HG03175 (cell line): ENCODE results near the gene MAP3K5.
A peak's percentile ranks its signal among the peaks of the same experiment; 100 is the strongest.
"Not testable (repeated sequence)": the region's sequence is repeated elsewhere in the genome, so short reads cannot be mapped to it uniquely, and the experiment has no call there.

Source experiments
- ATAC-seq: cut with Tn5 transposase; IDR thresholded peaks from one replicate; pipeline ENCODE4 v1.9.1; 2021; ENCODE audit warnings: mild to moderate bottlenecking, moderate library complexity; ENCODE audit not compliant: unreplicated experiment

Gene MAP3K5

DNA sequence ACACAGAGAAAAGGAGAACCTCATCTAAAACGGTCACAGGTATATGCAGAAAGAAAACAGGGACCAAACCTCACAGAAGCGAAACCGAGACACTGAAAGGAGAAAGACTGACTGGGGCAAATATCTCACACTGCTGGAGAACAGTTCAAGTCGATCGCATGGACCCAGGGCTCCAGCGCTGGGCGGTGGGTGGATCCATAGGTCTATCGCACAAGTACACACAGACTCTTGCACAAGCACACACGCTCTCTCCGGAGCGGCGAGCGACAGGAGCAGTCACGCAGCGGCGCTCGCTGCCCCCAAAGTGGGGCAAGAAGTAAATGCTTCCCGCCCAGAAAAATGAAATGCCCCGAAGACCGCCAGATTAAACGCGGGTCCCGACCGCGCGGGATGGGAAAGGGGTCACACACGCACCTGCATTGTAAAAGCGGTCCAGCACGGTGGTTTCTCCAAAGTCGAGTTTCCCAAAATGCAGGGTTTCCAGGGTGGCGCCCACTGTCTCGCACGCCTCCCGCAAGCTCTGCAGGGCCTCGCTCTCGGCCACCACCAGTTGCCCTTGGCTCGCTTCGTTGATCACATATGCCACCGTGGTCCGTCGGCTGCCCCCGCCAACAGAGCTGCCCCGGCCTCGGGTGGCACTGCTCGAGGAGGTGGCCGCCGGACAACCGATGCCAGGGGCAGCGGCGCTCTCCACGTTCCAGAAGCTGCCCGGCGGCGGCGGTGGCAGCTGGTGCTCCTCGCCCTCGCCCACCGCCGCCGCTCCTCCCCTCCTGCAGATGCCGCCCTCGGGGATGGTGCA lies 782 bp downstream of the MAP3K5 start:
- ATAC-seq: peak; percentile 27

GRCh38 chr6:136790411-136791295 lies 1.6 kb downstream of the MAP3K5 start:
- no peak for ATAC-seq

DNA sequence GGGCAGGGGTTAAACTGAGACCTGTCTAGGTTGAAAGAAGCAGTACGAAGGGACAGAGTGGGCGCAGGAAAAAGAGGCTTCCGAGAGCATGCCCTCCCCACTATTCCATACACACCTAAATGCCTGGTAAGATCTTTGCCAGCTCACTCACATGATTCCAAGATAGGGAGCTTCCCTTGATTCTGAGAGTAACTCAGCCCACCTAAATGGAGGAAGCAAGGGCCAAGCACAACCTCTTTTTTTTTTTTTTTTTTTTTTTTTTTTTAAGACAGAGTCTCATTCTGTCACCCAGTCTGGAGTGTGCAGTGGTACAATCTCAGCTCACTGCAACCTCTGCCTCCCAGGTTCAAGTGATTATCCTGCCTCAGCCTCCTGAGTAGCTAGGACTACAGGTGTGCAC lies 2.8 kb downstream of the MAP3K5 start:
- not testable (repeated sequence) for ATAC-seq

GRCh38 chr6:136788069-136788902 lies 4.0 kb downstream of the MAP3K5 start:
- no peak for ATAC-seq

- no peak for ATAC-seq
Observed at GRCh38 chr6:136787726-136788068, 4.6 kb downstream of the MAP3K5 start.

- no peak for ATAC-seq
Observed at GRCh38 chr6:136786658-136787057, 5.6 kb downstream of the MAP3K5 start.

DNA sequence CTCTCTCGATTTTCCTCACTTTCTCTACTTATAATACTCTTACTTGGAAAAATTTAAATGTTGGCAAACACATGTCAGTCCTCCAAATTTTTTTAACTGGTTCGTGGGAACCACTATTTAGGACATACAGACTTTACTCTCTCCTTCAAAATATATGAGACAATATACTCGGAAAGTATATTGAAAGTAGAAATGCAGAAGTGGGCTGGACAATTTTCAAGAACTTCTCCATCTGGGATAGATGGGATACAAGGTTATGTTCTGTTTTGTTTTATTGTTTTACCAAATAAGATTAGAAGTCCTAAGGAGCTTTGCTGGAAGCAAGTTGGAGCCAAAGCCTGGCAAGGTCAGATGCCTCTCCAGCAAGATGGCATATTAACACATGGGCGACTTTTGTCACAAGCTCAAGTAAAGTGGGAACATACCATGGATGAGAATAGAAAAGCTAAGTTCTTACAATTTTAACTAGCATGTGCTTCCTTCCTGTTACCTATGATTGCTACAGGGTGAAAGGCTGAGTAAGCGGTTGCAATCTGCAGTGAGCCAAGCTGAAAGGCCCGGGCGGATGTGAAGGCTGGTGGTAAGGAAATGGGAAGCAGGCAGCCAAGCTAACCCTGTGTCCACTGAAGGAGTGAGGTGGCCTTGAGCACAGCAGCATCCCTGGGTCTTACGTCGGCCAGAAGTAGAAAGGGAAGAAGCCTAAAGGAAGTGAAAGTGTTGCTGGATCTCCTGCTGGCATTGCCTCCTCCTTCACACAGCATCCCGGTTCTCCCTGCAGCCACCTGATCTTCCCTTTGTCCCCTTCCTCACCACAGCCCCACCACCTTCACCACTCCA lies 7.1 kb downstream of the MAP3K5 start:
- ATAC-seq: no peak

DNA sequence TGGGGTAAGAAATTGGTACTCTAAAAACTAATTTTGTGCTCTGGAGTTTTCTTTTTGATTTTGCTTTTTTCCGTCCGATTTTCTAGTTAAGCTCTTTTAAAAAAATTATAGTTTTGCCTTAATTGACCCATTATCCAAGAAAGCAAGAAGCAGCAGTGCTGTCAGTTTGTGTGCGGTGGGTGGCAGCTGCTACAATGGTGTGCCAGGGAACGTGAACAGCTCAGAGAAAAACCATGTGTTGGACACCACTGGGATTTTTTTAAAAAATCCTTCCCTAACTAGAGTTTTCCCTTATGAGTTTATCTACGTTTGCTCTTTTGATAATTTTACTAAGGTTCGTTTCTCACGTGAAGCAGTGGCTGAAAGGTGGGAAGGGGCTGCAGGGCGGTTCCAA lies 8.0 kb downstream of the MAP3K5 start:
- ATAC-seq: no peak

DNA sequence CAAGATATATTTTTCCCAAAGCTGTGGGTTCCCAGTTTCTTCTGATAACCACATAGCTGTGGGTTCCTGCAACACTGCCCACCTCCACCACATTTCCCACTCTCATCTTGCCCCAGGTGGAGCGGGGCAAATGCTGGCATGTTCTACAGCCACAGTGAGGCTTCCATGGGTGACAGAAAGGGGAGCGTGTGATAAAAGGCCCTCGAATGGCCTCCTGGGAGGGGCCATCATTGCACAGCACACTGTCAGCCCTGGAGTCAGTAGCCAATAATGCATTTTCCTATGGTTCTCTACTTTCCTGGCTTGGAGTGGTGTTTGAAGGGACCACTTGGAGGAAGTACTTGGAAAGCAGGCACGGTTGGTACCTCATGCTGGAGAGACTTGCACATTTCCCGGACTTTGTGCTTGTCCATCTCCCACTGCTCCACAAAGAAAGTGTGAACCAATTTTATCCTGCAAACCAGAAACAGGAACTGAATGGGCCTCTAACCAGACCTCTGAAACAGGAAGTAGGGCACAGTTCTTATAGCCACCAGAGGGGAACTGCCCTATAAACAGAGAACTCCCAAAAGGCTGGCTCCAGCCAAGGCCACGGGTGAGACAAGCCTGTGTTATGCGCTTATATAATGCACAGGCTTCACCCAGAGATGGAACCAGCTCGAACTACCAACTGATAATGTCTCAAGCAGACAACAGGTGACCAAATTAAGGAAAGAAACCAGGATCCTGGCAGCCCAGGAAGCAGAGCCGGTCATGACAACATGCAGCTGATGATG lies 8.6 kb downstream of the MAP3K5 start:
- peak; percentile 88 for ATAC-seq

GRCh38 chr6:136783021-136783420 lies 9.3 kb downstream of the MAP3K5 start:
- ATAC-seq: no peak

DNA sequence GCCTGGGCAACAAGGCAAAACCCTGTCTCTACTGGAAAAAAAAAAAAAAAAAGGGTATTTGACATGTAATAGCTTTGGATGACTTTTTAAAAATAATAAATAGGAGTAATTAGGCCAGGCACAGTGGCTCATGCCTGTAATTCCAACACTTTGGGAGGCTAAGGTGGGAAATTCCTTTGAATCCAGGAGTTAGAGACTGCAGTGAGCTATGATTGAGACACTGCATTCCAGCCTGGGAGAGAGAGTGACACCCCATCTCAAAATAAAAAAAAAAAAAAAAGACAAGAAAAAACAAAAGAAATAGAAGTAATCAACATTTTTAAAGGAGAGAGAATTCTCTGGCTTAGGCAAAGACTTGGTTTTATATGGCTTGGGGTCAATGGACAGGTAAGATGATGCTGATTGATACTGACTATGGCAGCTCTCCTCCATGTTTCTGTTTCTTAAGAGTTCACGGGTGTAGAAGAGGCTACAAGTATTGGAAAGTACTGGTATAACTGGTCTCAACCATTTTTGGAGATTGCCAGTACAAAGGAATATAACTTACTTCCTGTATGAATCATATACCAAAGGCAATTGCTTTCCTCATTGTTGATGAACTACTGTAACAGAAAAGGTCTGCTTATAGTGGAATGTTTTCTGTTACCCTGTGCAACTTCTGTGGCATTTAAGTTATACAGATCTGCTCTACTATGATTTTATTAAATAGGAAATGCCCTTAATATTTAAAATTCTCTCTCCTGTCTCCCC lies 10.1 kb downstream of the MAP3K5 start:
- ATAC-seq: no peak

GRCh38 chr6:136780972-136781371 lies 11.3 kb downstream of the MAP3K5 start:
- ATAC-seq: no peak

GRCh38 chr6:136779682-136780081 lies 12.6 kb downstream of the MAP3K5 start:
- ATAC-seq: no peak

DNA sequence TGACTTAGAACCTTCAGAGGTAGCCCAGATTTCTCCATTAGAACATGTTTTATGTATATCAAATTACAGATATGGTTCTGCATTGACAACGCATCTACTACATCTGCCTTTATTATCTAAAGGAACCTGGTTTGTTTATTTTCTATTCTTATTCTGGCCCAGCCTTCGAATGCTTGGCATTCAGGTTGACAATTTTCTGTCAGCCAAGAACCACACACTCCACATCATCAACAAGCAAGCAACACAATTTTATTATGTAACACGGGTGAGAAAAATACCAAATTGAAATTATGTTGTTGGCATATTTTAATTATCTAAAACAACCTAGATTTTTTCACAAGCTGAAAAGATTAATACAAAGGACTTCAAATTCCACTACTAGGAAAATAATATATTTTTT lies 14.6 kb downstream of the MAP3K5 start:
- ATAC-seq: no peak

DNA sequence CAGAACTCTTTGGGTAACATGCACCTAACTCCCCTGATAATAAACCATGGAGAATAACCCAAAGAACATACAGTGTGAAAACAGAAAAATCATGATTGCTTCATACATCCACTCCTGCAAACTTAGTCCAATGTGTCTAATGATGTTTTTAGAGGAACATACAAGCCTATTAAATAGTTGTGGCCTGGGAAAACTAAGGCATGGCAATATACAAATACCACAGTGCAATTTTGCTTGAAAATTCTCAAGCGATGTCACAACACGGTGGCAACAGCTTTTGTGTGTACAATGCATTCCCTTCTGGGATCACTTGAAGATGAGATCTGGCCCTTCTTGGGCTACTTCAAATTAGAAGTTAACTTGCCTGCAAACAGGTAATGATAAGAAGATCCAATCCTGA lies 16.7 kb downstream of the MAP3K5 start:
- ATAC-seq: no peak

- no peak for ATAC-seq
Observed at GRCh38 chr6:136775081-136775480, 17.2 kb downstream of the MAP3K5 start.

DNA sequence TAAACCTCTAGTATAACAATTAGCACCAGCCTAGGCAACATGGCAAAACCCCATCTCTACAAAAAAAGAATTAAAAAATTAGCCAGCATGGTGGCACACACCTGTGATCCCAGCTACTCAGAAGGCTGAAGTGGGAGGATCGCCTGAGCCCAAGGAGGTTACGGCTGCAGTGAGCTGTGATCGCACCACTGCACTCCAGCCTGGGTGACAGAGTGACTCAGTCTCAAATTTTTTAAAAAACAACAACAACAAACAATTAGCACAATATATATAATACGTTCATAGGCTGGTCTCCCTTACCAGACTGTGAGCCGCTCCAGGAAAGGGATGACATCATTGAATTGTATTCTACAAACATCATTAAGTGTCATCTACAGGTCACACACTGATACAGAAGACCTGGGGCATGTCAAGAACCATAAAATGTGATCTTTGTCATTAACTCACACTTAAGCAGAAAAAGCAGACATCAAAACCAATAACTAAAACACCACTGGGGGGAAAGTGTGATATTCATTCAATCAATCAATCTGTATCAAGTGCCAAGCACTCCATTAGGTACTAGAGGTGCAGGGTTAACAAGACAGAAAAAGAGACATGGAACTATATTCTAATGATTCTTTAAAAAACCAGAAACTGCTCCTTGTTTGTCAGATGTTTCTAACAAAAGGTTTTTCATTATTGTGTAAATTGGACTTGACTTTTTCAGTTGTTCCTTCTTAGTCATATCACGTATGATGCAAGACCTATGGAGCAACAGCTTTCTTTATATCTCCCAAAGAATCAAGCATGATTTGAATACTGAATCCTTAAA lies 17.8 kb downstream of the MAP3K5 start:
- ATAC-seq: no peak

DNA sequence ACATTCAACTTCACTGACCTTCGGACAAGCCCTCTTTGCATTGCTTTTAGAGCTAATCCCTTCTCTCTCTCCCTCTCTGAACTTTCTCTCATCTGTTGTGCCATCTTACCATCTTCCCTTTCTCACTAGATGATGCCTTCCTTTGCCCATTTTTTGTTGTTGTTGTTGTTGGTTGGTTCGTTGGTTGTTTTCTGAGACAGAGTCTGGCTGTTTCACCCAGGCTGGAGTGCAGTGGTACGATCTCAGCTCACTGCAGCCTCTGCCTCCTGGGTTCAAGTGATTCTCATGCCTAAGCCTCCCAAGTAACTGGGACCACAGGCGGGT lies 18.8 kb downstream of the MAP3K5 start:
- ATAC-seq: no peak
